ENCODE data around the gene TWIST2.

TWIST2 gene

DNA sequence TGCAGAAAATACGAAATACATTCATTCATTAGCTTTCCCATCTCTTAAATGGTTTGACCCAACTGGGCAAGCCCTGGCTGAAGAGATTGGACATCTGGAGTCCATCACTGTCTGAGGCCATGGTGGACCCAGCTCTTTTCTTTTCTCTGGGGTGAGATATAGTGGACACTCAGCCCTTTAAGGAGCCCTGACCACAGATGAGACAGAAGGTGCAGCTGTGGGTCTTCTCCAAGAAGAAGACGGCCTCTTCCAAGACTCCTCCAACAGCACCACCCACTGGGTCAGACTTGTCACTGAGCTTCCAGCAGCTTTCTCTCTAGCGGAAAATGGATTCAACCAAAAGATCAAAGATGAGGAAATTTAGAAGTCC lies 27.2 kb downstream of the TWIST2 start:
- TF ChIP-seq CTCF (IDR thresholded peaks at IDR 0.05; ENCODE audit: insufficient read depth, low read depth, low read length, missing control alignments): no peak
- H3K4me3 ChIP-seq (ENCODE audit: low read depth, low read length): no peak overlapping the region
- no peak for DNase-seq (ENCODE audit: low read depth)

DNA sequence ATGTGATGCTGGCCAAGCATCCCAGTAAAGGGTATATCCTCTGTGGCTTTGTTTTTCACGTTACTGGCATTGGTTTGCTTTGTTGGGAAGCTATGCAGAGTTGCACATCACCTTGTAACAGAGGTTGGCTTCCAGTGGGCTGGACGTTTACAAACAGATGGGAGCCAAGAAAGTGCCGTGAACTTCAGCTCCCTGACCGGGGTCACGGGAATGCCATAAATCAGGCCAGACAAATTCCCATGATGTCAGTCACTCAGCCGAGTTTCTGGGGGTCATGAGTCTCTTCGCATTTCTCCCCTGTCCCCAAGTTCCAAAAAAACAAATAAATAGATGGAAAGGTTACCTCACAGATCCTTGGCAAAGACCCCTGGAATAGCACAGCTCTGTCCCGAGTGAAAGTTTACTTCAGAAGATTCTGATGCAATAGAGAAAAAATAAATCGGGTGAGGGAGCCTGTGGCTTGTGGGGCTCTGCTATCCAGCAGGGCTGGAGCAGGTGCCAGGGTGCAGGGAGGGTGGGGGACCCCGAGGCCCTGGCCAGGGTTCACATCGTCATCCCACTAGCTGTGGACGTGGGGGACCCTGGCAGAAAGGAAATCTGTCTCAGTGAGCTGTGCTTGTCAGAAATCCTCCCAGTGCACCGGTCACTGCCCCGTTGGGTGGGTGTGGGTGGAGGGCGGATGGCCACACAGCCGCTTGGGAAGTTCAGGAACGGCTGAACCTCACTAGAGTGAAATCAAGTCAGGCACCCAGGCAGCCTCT lies 27.8 kb downstream of the TWIST2 start:
- DNase-seq (ENCODE audit: low read depth): no peak
- H3K4me3 ChIP-seq (ENCODE audit: low read depth, low read length): no peak overlapping the region
- no peak for TF ChIP-seq CTCF (IDR thresholded peaks at IDR 0.05; ENCODE audit: insufficient read depth, low read depth, low read length, missing control alignments)

GRCh38 chr2:238876232-238876630 lies 28.3 kb downstream of the TWIST2 start:
- H3K4me3 ChIP-seq (ENCODE audit: low read depth, low read length): no peak overlapping the region
- DNase-seq (ENCODE audit: low read depth): no peak
- no peak for TF ChIP-seq CTCF (IDR thresholded peaks at IDR 0.05; ENCODE audit: insufficient read depth, low read depth, low read length, missing control alignments)

- no peak for DNase-seq (ENCODE audit: low read depth)
- no peak for TF ChIP-seq CTCF (IDR thresholded peaks at IDR 0.05; ENCODE audit: insufficient read depth, low read depth, low read length, missing control alignments)
- H3K4me3 ChIP-seq (ENCODE audit: low read depth, low read length): no peak overlapping the region
Measured at GRCh38 chr2:238878051-238878735, 30.3 kb downstream of the TWIST2 start.

DNA sequence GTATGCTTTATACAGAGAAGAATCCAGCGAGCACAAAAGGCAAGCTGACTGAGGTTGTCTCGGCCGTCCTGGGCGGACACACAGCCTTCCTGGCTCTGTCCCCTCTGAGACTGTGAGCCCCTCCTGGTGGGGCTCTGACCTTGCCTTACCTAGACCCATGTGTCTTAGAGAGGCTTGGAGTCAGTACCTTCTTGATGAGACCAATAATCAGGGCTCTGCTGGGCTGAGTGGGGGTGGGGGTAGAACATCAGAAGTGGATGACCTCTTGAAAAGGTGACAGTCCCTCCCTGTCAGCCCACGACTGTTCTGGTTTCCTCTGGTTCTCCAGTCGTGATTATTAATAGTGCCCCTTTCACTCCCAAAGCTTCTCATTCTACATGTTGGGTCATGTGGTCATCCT lies 31.2 kb downstream of the TWIST2 start:
- H3K4me3 ChIP-seq (ENCODE audit: low read depth, low read length): no peak overlapping the region
- no peak for DNase-seq (ENCODE audit: low read depth)
- no peak for TF ChIP-seq CTCF (IDR thresholded peaks at IDR 0.05; ENCODE audit: insufficient read depth, low read depth, low read length, missing control alignments)

- no peak overlapping the region for H3K4me3 ChIP-seq (ENCODE audit: low read depth, low read length)
- TF ChIP-seq CTCF (IDR thresholded peaks at IDR 0.05; ENCODE audit: insufficient read depth, low read depth, low read length, missing control alignments): no peak
- DNase-seq (ENCODE audit: low read depth): no peak
Measured at GRCh38 chr2:238879621-238880377, 31.9 kb downstream of the TWIST2 start.

All from GM12865 (cell line).